IMR-90 (cell line): Measurements from ENCODE around the gene IQCE.

Experiments used
- BHLHE40 ChIP-seq: fragments of 150-350 bp; IDR thresholded peaks from 2 replicates; pipeline ENCODE4 v1.6.1; 2016; ENCODE audit warnings: mild to moderate bottlenecking, low read depth, low read length
- CEBPB ChIP-seq: IDR thresholded peaks from 2 replicates; pipeline ENCODE4 v1.6.1; 2012; ENCODE audit warnings: low read depth, low read length, improper control_type of control experiment
- FOS ChIP-seq: fragments of 150-350 bp; IDR thresholded peaks from 2 replicates; pipeline ENCODE4 v1.6.1; 2016; ENCODE audit warnings: low read depth, low read length
- MAFK ChIP-seq: IDR thresholded peaks from 2 replicates; pipeline ENCODE4 v1.6.1; 2012; ENCODE audit warnings: low read depth, low read length, improper control_type of control experiment
- MAZ ChIP-seq: IDR thresholded peaks from 2 replicates; pipeline ENCODE4 v1.6.1; 2012; ENCODE audit warnings: low read depth, mild to moderate bottlenecking, low read length, improper control_type of control experiment, moderate library complexity, borderline replicate concordance
- MXI1 ChIP-seq: IDR thresholded peaks from 2 replicates; pipeline ENCODE4 v1.6.1; 2012; ENCODE audit warnings: low read depth, mild to moderate bottlenecking, low read length, moderate library complexity, borderline replicate concordance
- NFE2L2 ChIP-seq: fragments of 150-350 bp; IDR thresholded peaks from 2 replicates; pipeline ENCODE4 v1.6.1; 2016; ENCODE audit warnings: low read depth, mild to moderate bottlenecking, low read length
- POLR2A ChIP-seq: IDR thresholded peaks from 2 replicates; pipeline ENCODE4 v1.6.1; 2012; ENCODE audit warnings: mild to moderate bottlenecking, low read depth, low read length
- RAD21 ChIP-seq: IDR thresholded peaks from 2 replicates; pipeline ENCODE4 v1.6.1; 2012; ENCODE audit warnings: low read length, improper control_type of control experiment
- RCOR1 ChIP-seq: IDR thresholded peaks from 2 replicates; pipeline ENCODE4 v1.6.1; 2012; ENCODE audit warnings: mild to moderate bottlenecking, low read length, improper control_type of control experiment; ENCODE audit not compliant: insufficient replicate concordance
- RFX5 ChIP-seq: IDR thresholded peaks from 2 replicates; pipeline ENCODE4 v1.8.0; 2012; ENCODE audit warnings: low read depth, mild to moderate bottlenecking, low read length, moderate library complexity
- TF ChIP-seq, protein P1 (sequence below): conservative IDR thresholded peaks from 2 replicates; pipeline ENCODE4 v1.5.1; 2012; ENCODE audit warnings: mild to moderate bottlenecking, low read depth, low read length, improper control_type of control experiment
- TF ChIP-seq, protein P2 (sequence below): fragments of 150-350 bp; IDR thresholded peaks from 2 replicates; pipeline ENCODE4 v1.6.1; 2017; ENCODE audit warnings: mild to moderate bottlenecking, antibody characterized with exemption, low read length, low read depth
- TF ChIP-seq, protein P3 (sequence below): fragments of 150-350 bp; IDR thresholded peaks from 2 replicates; pipeline ENCODE4 v1.6.1; 2016; ENCODE audit warnings: low read depth, mild to moderate bottlenecking, low read length, moderate library complexity, borderline replicate concordance

DNA sequence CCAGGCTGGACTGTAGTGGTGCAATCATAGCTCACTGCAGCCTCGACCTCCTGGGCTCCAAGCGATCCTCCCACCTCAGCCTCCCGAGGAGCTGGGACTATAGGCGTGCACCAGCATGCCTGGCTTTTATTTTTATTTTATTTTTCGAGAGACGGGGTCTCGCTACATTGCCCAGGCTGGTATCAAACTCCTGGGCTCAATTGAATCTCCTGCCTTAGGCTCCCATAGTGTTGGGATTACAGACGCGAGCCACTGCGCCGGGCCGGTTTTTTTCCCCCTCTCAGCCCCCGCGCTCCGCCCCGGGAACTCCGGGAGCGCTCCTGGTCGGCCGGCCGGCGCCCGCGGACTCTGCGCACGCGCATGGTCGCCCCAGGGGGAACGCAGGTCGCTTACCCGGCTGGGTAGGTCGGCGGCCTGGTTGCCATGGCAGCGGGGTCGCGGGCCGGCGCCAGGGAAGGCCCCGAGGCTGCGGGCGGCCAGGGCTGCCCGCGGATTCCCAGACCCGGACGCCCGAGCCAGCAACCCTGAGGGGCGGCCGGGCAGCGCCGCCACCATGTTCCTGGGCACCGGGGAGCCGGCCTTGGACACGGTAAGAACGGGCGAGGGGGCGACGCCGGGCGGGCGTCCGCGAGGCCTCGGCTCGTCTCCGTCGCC lies at the start of gene IQCE:
- no peak for TF ChIP-seq MAFK
- no peak for TF ChIP-seq CEBPB
- TF ChIP-seq, protein P1, sequence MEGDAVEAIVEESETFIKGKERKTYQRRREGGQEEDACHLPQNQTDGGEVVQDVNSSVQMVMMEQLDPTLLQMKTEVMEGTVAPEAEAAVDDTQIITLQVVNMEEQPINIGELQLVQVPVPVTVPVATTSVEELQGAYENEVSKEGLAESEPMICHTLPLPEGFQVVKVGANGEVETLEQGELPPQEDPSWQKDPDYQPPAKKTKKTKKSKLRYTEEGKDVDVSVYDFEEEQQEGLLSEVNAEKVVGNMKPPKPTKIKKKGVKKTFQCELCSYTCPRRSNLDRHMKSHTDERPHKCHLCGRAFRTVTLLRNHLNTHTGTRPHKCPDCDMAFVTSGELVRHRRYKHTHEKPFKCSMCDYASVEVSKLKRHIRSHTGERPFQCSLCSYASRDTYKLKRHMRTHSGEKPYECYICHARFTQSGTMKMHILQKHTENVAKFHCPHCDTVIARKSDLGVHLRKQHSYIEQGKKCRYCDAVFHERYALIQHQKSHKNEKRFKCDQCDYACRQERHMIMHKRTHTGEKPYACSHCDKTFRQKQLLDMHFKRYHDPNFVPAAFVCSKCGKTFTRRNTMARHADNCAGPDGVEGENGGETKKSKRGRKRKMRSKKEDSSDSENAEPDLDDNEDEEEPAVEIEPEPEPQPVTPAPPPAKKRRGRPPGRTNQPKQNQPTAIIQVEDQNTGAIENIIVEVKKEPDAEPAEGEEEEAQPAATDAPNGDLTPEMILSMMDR: no peak
- TF ChIP-seq RFX5: no peak
- peak; percentile 74; the same call in 1 of the 2 replicates for TF ChIP-seq MXI1
- no peak for TF ChIP-seq POLR2A
- TF ChIP-seq RCOR1: no peak
- TF ChIP-seq FOS: no peak
- TF ChIP-seq NFE2L2: no peak
- no peak for TF ChIP-seq RAD21
- no peak for TF ChIP-seq BHLHE40
- TF ChIP-seq, protein P2, sequence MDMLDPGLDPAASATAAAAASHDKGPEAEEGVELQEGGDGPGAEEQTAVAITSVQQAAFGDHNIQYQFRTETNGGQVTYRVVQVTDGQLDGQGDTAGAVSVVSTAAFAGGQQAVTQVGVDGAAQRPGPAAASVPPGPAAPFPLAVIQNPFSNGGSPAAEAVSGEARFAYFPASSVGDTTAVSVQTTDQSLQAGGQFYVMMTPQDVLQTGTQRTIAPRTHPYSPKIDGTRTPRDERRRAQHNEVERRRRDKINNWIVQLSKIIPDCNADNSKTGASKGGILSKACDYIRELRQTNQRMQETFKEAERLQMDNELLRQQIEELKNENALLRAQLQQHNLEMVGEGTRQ: no peak
- peak; percentile 79; the same call in 1 of the 2 replicates for TF ChIP-seq MAZ
- TF ChIP-seq, protein P3, sequence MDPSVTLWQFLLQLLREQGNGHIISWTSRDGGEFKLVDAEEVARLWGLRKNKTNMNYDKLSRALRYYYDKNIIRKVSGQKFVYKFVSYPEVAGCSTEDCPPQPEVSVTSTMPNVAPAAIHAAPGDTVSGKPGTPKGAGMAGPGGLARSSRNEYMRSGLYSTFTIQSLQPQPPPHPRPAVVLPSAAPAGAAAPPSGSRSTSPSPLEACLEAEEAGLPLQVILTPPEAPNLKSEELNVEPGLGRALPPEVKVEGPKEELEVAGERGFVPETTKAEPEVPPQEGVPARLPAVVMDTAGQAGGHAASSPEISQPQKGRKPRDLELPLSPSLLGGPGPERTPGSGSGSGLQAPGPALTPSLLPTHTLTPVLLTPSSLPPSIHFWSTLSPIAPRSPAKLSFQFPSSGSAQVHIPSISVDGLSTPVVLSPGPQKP: no peak
